Measurements from ENCODE around the gene ASB6.

- TF ChIP-seq, protein P1, sequence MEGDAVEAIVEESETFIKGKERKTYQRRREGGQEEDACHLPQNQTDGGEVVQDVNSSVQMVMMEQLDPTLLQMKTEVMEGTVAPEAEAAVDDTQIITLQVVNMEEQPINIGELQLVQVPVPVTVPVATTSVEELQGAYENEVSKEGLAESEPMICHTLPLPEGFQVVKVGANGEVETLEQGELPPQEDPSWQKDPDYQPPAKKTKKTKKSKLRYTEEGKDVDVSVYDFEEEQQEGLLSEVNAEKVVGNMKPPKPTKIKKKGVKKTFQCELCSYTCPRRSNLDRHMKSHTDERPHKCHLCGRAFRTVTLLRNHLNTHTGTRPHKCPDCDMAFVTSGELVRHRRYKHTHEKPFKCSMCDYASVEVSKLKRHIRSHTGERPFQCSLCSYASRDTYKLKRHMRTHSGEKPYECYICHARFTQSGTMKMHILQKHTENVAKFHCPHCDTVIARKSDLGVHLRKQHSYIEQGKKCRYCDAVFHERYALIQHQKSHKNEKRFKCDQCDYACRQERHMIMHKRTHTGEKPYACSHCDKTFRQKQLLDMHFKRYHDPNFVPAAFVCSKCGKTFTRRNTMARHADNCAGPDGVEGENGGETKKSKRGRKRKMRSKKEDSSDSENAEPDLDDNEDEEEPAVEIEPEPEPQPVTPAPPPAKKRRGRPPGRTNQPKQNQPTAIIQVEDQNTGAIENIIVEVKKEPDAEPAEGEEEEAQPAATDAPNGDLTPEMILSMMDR (IDR thresholded peaks at IDR 0.05): no peak
- TF ChIP-seq POLR2A (IDR thresholded peaks at IDR 0.05): no peak
These were observed 44.8 kb upstream of the ASB6 start for GRCh38 chr9:129686736-129687135.

Data from body of pancreas (tissue), 4 donors.